GM18951 (cell line): ENCODE data around the gene NDC1.

ENCODE experiments used
- POLR2A ChIP-seq: IDR thresholded peaks from 4 replicates; pipeline ENCODE4 v1.6.1; 2011; ENCODE audit warnings: mild to moderate bottlenecking; ENCODE audit not compliant: insufficient read length, insufficient read depth; ENCODE audit errors: extremely low read depth
- in situ Hi-C: fragments of 300-500 bp; cut with MboI; formaldehyde crosslinking; loops from one replicate; pipeline ENCODE4 v1.12.0; 2022; ENCODE audit warnings: low sequenced_read_pairs, mixed read lengths, inconsistent platforms; ENCODE audit not compliant: unreplicated experiment

The NDC1 gene

GRCh38 chr1:53726009-53726600 lies 112.0 kb downstream of the NDC1 start:
- TF ChIP-seq POLR2A: no peak
- in situ Hi-C loops: no loop called here

- no peak for TF ChIP-seq POLR2A
- in situ Hi-C loops: no loop called here
Observed at GRCh38 chr1:53725238-53725689, 112.8 kb downstream of the NDC1 start.

GRCh38 chr1:53722025-53722424 lies 116.1 kb downstream of the NDC1 start:
- TF ChIP-seq POLR2A: no peak
- in situ Hi-C loops: no loop called here

- no peak for TF ChIP-seq POLR2A
- in situ Hi-C loops: no loop called here
Observed at GRCh38 chr1:53721088-53721487, 117.0 kb downstream of the NDC1 start.

- no peak for TF ChIP-seq POLR2A
- in situ Hi-C loops: no loop called here
Observed at GRCh38 chr1:53719469-53719868, 118.6 kb downstream of the NDC1 start.

GRCh38 chr1:53718443-53718842 lies 119.7 kb downstream of the NDC1 start:
- in situ Hi-C loops: no loop called here
- no peak for TF ChIP-seq POLR2A

GRCh38 chr1:53717025-53717804 lies 120.9 kb downstream of the NDC1 start:
- in situ Hi-C loops: no loop called here
- no peak for TF ChIP-seq POLR2A

- in situ Hi-C loops: no loop called here
- TF ChIP-seq POLR2A: no peak
Observed at GRCh38 chr1:53716150-53716549, 121.9 kb downstream of the NDC1 start.

- in situ Hi-C loops: no loop called here
- no peak for TF ChIP-seq POLR2A
Observed at GRCh38 chr1:53715478-53715877, 122.6 kb downstream of the NDC1 start.
